GM06990 (cell line): Measurements from ENCODE around the gene ANKS1B.

Source experiments
- DNase-seq: peaks from one replicate; pipeline ENCODE4 v3.0.0-alpha.2; 2011; ENCODE audit not compliant: insufficient read length; ENCODE audit errors: extremely low read depth
- H3K27me3 ChIP-seq: replicated peaks from 2 replicates; pipeline ENCODE4 v1.6.0; 2011; ENCODE audit warnings: low read length; ENCODE audit not compliant: control insufficient read depth, insufficient read depth
- H3K36me3 ChIP-seq: 2 replicates; pipeline ENCODE4 v1.5.1; 2011; ENCODE audit warnings: low read length; ENCODE audit not compliant: control insufficient read depth, insufficient read depth
- H3K4me3 ChIP-seq: replicated peaks from 2 replicates; pipeline ENCODE4 v1.5.1; 2011; ENCODE audit warnings: low read depth, mild to moderate bottlenecking, control low read depth, low read length
- CTCF ChIP-seq: IDR thresholded peaks from 2 replicates; pipeline ENCODE4 v1.5.1; 2011; ENCODE audit warnings: low read length, control low read depth, mild to moderate bottlenecking, inconsistent platforms; ENCODE audit not compliant: insufficient read depth, poor library complexity, severe bottlenecking

The ANKS1B gene

GRCh38 chr12:98868076-98868475, 1116.7 kb downstream of the ANKS1B start:
- no peak for DNase-seq
- H3K27me3 ChIP-seq, result no peaks in the 10 kb centered on the region; the same call in 1 of the 2 replicates
- H3K36me3 ChIP-seq, result no peaks in the 10 kb centered on the region
- H3K4me3 ChIP-seq, result no peak overlapping the region
- no peak for TF ChIP-seq CTCF

- no peak for DNase-seq
- Histone ChIP-seq H3K4me3 (no peak overlapping the region), H3K27me3 (no peaks in the 10 kb centered on the region; the same call in 1 of the 2 replicates), H3K36me3 (no peaks in the 10 kb centered on the region)
- no peak for TF ChIP-seq CTCF
Observed at GRCh38 chr12:98864363-98864762, 1120.4 kb downstream of the ANKS1B start.

GRCh38 chr12:98863167-98863566, 1121.6 kb downstream of the ANKS1B start:
- Histone ChIP-seq H3K36me3 (no peaks in the 10 kb centered on the region), H3K27me3 (no peaks in the 10 kb centered on the region; the same call in 1 of the 2 replicates), H3K4me3 (no peak overlapping the region)
- no peak for TF ChIP-seq CTCF
- DNase-seq, result no peak

- no peaks in the 10 kb centered on the region for H3K36me3 ChIP-seq
- no peak for TF ChIP-seq CTCF
- no peak overlapping the region for H3K4me3 ChIP-seq
- no peaks in the 10 kb centered on the region for H3K27me3 ChIP-seq
- DNase-seq, result no peak
Observed at GRCh38 chr12:98861251-98861650, 1123.5 kb downstream of the ANKS1B start.

GRCh38 chr12:98856897-98857540, 1127.7 kb downstream of the ANKS1B start:
- Histone ChIP-seq H3K36me3 (no peaks in the 10 kb centered on the region), H3K4me3 (no peak overlapping the region), H3K27me3 (peaks cover 2% of the 10 kb centered on the region; the same call in 1 of the 2 replicates)
- DNase-seq, result no peak
- no peak for TF ChIP-seq CTCF

- H3K36me3 ChIP-seq, result no peaks in the 10 kb centered on the region
- H3K27me3 ChIP-seq, result peaks cover 2% of the 10 kb centered on the region; the same call in 1 of the 2 replicates
- DNase-seq, result no peak
- no peak for TF ChIP-seq CTCF
- no peak overlapping the region for H3K4me3 ChIP-seq
Observed at GRCh38 chr12:98852181-98852580, 1132.6 kb downstream of the ANKS1B start.
